KOPT-K1 (cell line): ENCODE results near the gene CNGB1.
"Not testable (repeated sequence)": the region's sequence is repeated elsewhere in the genome, so short reads cannot be mapped to it uniquely, and the experiment has no call there.

Experiments
- H3K27ac ChIP-seq: fragments of 200-600 bp; sonication (generic); 2 replicates; pipeline ENCODE4 v1.5.1; 2016; ENCODE audit warnings: antibody characterized with exemption, mild to moderate bottlenecking, low read depth, low read length; ENCODE audit not compliant: poor library complexity, severe bottlenecking
- H3K36me3 ChIP-seq: fragments of 200-600 bp; sonication (generic); 2 replicates; pipeline ENCODE4 v1.5.1; 2017; ENCODE audit warnings: antibody characterized with exemption, mild to moderate bottlenecking, low read length, moderate library complexity; ENCODE audit not compliant: insufficient read depth
- H3K9me3 ChIP-seq: fragments of 200-600 bp; sonication (generic); 2 replicates; pipeline ENCODE4 v1.5.1; 2017; ENCODE audit warnings: antibody characterized with exemption, low read length, mild to moderate bottlenecking; ENCODE audit not compliant: insufficient read depth, poor library complexity, severe bottlenecking

CNGB1 gene

GRCh38 chr16:57970970-57971369 lies at the start of gene CNGB1:
Gene CNGB1 (minus strand): TSS chr16:57971128. CDS start chr16:57967286, 3,842 bp downstream.
- Histone ChIP-seq H3K27ac (no peak within 1 kb of the TSS), H3K36me3 (no peaks in the 10 kb centered on the region), H3K9me3 (no peaks in the 10 kb centered on the region)

GRCh38 chr16:58019866-58020538 lies 49.1 kb upstream of the CNGB1 start:
- H3K36me3 ChIP-seq = peaks cover 39% of the 10 kb centered on the region; the same call in 1 of the 2 replicates
- H3K9me3 ChIP-seq = no peaks in the 10 kb centered on the region
- no peak overlapping the region for H3K27ac ChIP-seq

GRCh38 chr16:58018803-58019202 lies 47.9 kb upstream of the CNGB1 start:
- Histone ChIP-seq H3K9me3 (no peaks in the 10 kb centered on the region), H3K27ac (no peak overlapping the region), H3K36me3 (peaks cover 39% of the 10 kb centered on the region; the same call in 1 of the 2 replicates)

- Histone ChIP-seq H3K27ac (no peak overlapping the region), H3K36me3 (peaks cover 51% of the 10 kb centered on the region), H3K9me3 (no peaks in the 10 kb centered on the region)
Measured at GRCh38 chr16:58016840-58017446, 46.0 kb upstream of the CNGB1 start.

- Histone ChIP-seq H3K9me3 (no peaks in the 10 kb centered on the region), H3K27ac (no peak overlapping the region), H3K36me3 (peaks cover 59% of the 10 kb centered on the region)
Measured at GRCh38 chr16:58013201-58013956, 42.5 kb upstream of the CNGB1 start.

- Histone ChIP-seq H3K36me3 (peaks cover 51% of the 10 kb centered on the region), H3K27ac (no peak overlapping the region), H3K9me3 (no peaks in the 10 kb centered on the region)
Measured at GRCh38 chr16:58012481-58012880, 41.6 kb upstream of the CNGB1 start.

- no peak overlapping the region for H3K27ac ChIP-seq
- peaks cover 53% of the 10 kb centered on the region for H3K36me3 ChIP-seq
- H3K9me3 ChIP-seq = peaks cover under 1% of the 10 kb centered on the region
Measured at GRCh38 chr16:58011652-58012051, 40.7 kb upstream of the CNGB1 start.

- Histone ChIP-seq H3K36me3 (peaks cover 56% of the 10 kb centered on the region), H3K27ac (no peak overlapping the region), H3K9me3 (peaks cover 8% of the 10 kb centered on the region)
Measured at GRCh38 chr16:58010886-58011285, 40.0 kb upstream of the CNGB1 start.

- H3K36me3 ChIP-seq = peaks cover 59% of the 10 kb centered on the region
- H3K9me3 ChIP-seq = peaks cover 9% of the 10 kb centered on the region
- no peak overlapping the region for H3K27ac ChIP-seq
Measured at GRCh38 chr16:58009856-58010416, 39.0 kb upstream of the CNGB1 start.

GRCh38 chr16:58004736-58005135 lies 33.8 kb upstream of the CNGB1 start:
- not testable (repeated sequence) for H3K27ac ChIP-seq, H3K9me3 ChIP-seq
- H3K36me3 ChIP-seq = peaks cover 47% of the 10 kb centered on the region

- Histone ChIP-seq H3K36me3 (peaks cover 45% of the 10 kb centered on the region), H3K9me3 (peaks cover 9% of the 10 kb centered on the region), H3K27ac (no peak overlapping the region)
Measured at GRCh38 chr16:58002936-58003335, 32.0 kb upstream of the CNGB1 start.

GRCh38 chr16:58002416-58002800 lies 31.5 kb upstream of the CNGB1 start:
- H3K36me3 ChIP-seq = peaks cover 50% of the 10 kb centered on the region
- peaks cover 9% of the 10 kb centered on the region for H3K9me3 ChIP-seq
- H3K27ac ChIP-seq = no peak overlapping the region

GRCh38 chr16:58001781-58002415 lies 31.0 kb upstream of the CNGB1 start:
- H3K36me3 ChIP-seq = peaks cover 50% of the 10 kb centered on the region
- peaks cover 9% of the 10 kb centered on the region for H3K9me3 ChIP-seq
- H3K27ac ChIP-seq = peak overlapping the region; percentile 62

GRCh38 chr16:58000706-58001676 lies 30.1 kb upstream of the CNGB1 start, which contains the start of gene USB1:
Gene USB1 (plus strand): TSS chr16:58001407. CDS start chr16:58001484, 77 bp downstream.
- H3K27ac ChIP-seq = peak within 1 kb of the TSS; percentile 62
- peaks cover 2% of the 10 kb centered on the region for H3K9me3 ChIP-seq
- H3K36me3 ChIP-seq = peaks cover 49% of the 10 kb centered on the region
